GM10248 (cell line): ENCODE measurements around the gene NOS3.

ENCODE experiments used
- CTCF ChIA-PET: fragments of 300-600 bp; sonication (Branson Sonifier 250); formaldehyde crosslinking; extraction: SDS; loops from one replicate; lab custom pipeline; 2021; ENCODE audit warnings: antibody characterized with exemption; lab: Yijun Ruan, JAX
- POLR2A ChIA-PET: fragments of 350-650 bp; sonication (Branson Sonifier 250); formaldehyde crosslinking; extraction: SDS; loops from one replicate; lab custom pipeline; 2020; ENCODE audit warnings: antibody characterized with exemption; lab: Yijun Ruan, JAX
- DNase-seq: peaks from one replicate; pipeline ENCODE4 v3.0.0; 2012; ENCODE audit errors: extremely low spot score
- TF ChIP-seq, protein P1 (sequence below): IDR thresholded peaks from 2 replicates; pipeline ENCODE4 v1.5.1; 2012; ENCODE audit warnings: mild to moderate bottlenecking, low read depth; ENCODE audit errors: extremely low read depth, missing control alignments, control extremely low read depth

The NOS3 gene

DNA sequence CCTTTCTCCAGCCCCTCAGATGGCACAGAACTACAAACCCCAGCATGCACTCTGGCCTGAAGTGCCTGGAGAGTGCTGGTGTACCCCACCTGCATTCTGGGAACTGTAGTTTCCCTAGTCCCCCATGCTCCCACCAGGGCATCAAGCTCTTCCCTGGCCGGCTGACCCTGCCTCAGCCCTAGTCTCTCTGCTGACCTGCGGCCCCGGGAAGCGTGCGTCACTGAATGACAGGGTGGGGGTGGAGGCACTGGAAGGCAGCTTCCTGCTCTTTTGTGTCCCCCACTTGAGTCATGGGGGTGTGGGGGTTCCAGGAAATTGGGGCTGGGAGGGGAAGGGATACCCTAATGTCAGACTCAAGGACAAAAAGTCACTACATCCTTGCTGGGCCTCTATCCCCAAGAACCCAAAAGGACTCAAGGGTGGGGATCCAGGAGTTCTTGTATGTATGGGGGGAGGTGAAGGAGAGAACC, 2.1 kb downstream of the NOS3 start:
- CTCF ChIA-PET, result interaction anchor here (0.5 kb wide), 1 partner anchor 9 kb away, joined by 3 read pairs; no protein-coding TSS in a partner anchor
- POLR2A ChIA-PET, result no interaction called here
- DNase-seq, result no peak
- TF ChIP-seq, protein P1, sequence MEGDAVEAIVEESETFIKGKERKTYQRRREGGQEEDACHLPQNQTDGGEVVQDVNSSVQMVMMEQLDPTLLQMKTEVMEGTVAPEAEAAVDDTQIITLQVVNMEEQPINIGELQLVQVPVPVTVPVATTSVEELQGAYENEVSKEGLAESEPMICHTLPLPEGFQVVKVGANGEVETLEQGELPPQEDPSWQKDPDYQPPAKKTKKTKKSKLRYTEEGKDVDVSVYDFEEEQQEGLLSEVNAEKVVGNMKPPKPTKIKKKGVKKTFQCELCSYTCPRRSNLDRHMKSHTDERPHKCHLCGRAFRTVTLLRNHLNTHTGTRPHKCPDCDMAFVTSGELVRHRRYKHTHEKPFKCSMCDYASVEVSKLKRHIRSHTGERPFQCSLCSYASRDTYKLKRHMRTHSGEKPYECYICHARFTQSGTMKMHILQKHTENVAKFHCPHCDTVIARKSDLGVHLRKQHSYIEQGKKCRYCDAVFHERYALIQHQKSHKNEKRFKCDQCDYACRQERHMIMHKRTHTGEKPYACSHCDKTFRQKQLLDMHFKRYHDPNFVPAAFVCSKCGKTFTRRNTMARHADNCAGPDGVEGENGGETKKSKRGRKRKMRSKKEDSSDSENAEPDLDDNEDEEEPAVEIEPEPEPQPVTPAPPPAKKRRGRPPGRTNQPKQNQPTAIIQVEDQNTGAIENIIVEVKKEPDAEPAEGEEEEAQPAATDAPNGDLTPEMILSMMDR, result no peak

DNA sequence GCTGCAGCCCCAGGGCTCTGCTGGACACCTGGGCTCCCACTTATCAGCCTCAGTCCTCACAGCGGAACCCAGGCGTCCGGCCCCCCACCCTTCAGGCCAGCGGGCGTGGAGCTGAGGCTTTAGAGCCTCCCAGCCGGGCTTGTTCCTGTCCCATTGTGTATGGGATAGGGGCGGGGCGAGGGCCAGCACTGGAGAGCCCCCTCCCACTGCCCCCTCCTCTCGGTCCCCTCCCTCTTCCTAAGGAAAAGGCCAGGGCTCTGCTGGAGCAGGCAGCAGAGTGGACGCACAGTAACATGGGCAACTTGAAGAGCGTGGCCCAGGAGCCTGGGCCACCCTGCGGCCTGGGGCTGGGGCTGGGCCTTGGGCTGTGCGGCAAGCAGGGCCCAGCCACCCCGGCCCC, 2.7 kb downstream of the NOS3 start:
- TF ChIP-seq, protein P1, result no peak
- ChIA-PET CTCF (interaction anchor here (1.9 to 2.2 kb wide), 6 partner anchors 9 to 95 kb away, joined by 6 to 20 read pairs (median 10); no protein-coding TSS in a partner anchor), POLR2A (no interaction called here)
- DNase-seq, result no peak

DNA sequence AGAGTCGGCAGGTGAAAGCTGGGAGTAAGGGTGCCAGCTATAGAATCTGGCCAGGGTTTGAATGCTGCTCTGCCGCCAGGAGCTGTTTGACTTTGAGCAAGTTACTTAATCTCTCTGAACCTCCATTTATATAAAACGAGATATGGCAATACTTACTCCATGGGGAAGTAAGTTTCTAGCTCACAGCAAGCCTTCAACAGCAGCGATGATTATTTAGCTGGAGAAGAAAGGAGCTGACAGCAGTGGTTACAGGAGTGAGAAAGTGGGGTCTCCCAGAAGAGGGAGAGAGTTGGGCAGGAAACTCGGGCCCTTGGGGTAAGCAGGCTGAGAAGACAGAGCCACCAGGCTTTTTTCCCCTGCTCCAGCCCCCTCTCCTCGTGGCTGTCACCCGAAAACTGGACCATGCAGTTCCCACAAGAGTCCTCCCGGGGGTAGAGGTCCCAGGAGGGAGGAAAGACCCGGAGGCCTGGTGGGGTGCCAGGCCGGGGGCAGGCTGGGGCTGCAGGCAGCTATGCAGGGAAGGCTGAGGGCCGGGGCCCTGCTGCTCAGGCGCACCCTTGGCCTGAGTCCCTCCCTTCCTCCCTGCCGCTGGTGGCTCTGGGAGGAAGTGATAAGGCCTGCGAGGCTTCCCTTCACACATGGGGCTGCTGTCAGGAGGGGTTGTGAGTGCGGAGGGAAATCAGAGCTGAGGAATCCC, 3.5 kb downstream of the NOS3 start:
- ChIA-PET POLR2A (no interaction called here), CTCF (interaction anchor here (1.0 to 2.2 kb wide), 8 partner anchors 10 to 130 kb away, joined by 3 to 20 read pairs (median 8); no protein-coding TSS in a partner anchor)
- TF ChIP-seq, protein P1, result no peak
- DNase-seq, result no peak

DNA sequence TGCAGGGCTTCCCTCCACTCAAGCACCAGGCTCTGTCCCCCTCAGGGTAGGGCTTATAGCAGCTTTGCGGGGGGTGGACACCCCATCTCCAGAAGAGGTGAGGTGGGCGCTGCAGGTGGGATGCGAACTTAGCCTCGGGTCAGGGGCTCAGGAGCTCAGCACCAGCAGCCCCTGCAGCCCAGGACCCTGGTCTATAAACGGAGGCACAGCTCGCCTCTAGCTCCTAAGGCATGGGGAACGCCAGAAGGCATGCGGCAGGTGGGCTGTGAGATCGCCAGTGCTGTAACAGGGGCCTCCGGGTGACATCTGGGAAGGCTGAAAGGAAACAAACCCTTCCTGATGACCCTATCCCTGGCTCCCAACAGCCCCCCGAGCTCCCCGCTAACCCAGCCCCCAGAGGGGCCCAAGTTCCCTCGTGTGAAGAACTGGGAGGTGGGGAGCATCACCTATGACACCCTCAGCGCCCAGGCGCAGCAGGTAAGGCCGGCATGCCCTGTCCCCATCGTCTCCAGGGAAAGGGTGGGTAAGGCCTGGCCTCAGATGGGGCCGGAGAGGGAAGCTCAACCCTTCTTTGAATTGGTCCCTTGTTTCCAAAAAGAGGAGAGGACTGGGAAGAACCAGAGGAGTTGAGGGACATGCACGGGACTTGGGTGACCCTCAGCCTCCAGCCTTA, 4.2 kb downstream of the NOS3 start:
- ChIA-PET CTCF (interaction anchor here (1.0 to 2.2 kb wide), 8 partner anchors 10 to 129 kb away, joined by 3 to 20 read pairs (median 8); no protein-coding TSS in a partner anchor), POLR2A (no interaction called here)
- TF ChIP-seq, protein P1, result no peak
- DNase-seq, result no peak

DNA sequence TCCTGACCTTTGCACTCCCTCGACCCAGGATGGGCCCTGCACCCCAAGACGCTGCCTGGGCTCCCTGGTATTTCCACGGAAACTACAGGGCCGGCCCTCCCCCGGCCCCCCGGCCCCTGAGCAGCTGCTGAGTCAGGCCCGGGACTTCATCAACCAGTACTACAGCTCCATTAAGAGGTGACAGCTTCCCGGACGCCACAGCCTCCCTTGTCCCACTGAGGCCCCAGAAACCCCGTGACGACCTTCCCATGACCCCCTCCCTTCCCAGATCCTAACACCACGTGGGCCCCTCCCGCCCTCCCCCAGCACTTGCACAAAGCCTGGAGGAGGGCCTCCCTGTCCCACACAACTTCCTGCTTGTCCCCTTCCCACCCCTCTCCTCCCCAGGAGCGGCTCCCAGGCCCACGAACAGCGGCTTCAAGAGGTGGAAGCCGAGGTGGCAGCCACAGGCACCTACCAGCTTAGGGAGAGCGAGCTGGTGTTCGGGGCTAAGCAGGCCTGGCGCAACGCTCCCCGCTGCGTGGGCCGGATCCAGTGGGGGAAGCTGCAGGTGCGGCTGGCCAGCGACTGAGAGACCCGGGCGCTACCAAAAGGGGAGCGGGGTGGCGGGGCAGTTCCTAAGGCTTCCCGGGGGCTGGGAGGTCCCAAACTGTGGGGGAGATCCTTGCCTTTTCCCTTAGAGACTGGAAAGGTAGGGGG, 5.7 kb downstream of the NOS3 start:
- POLR2A ChIA-PET, result no interaction called here
- no peak for DNase-seq
- TF ChIP-seq, protein P1, result no peak
- CTCF ChIA-PET, result interaction anchor here (0.9 to 1.8 kb wide), 2 partner anchors 12 to 33 kb away, joined by 4 to 5 read pairs; no protein-coding TSS in a partner anchor

DNA sequence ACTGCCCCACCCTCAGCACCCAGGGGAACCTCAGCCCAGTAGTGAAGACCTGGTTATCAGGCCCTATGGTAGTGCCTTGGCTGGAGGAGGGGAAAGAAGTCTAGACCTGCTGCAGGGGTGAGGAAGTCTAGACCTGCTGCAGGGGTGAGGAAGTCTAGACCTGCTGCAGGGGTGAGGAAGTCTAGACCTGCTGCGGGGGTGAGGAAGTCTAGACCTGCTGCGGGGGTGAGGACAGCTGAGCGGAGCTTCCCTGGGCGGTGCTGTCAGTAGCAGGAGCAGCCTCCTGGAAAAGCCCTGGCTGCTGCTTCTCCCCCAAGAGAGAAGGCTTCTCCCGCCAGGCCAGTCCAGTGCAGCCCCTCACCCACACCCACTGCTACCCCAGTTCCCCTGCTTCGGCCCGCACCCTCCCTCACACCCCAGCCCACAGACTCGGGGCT, 6.3 kb downstream of the NOS3 start:
- no peak for DNase-seq
- CTCF ChIA-PET, result interaction anchor here (1.8 kb wide), 2 partner anchors 8 to 34 kb away, joined by 4 to 5 read pairs; no protein-coding TSS in a partner anchor
- TF ChIP-seq, protein P1, result no peak
- POLR2A ChIA-PET, result no interaction called here
